HG03066 (cell line): Measurements from ENCODE around the gene MED23.
A peak's percentile ranks its signal among the peaks of the same experiment; 100 is the strongest.
"Not testable (repeated sequence)": the region's sequence is repeated elsewhere in the genome, so short reads cannot be mapped to it uniquely, and the experiment has no call there.

ENCODE experiments used
- ATAC-seq: cut with Tn5 transposase; IDR thresholded peaks from one replicate; pipeline ENCODE4 v1.9.1; 2021; ENCODE audit warnings: low read depth; ENCODE audit not compliant: unreplicated experiment

MED23 gene

DNA sequence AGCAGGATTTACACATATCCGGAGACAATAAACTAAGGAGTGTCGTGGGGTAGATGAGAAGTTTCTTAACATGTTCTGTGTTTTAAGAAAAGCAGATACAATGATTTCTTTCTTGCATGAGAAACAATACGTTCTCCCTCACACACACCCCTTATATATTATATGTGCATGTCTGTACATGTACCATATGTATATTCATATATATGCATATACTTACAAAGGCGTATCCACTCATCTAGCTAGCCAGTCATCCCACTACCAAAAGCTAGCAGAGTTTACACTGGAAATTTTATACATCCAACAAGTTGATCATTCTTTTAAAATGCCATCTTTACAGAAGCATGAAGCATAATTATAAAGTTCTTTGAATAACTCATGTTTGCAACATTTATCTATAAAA lies 40.1 kb downstream of the MED23 start:
- ATAC-seq: no peak

- no peak for ATAC-seq
Observed at GRCh38 chr6:131586543-131586942, 41.5 kb downstream of the MED23 start.

DNA sequence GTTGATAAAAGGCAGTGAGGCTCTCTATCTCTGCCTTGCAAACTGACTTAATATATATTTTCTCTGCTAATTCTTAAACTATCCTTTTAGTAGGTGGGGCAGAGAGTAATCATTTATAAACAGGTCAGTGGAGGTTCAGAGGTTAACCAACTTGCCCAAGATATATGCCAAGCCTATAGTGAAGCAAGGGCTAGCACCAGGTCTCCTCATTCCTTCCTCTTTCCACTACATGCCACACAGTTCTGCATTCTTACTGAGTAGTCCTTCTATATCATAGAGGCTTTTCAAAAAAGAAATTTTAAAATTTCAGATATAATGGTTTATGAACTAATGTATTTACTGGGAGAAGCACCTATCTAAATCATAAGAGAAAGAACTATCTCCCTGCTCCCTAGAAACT lies 46.5 kb downstream of the MED23 start:
- ATAC-seq: no peak

- no peak for ATAC-seq
Observed at GRCh38 chr6:131575834-131576478, 52.1 kb downstream of the MED23 start.

DNA sequence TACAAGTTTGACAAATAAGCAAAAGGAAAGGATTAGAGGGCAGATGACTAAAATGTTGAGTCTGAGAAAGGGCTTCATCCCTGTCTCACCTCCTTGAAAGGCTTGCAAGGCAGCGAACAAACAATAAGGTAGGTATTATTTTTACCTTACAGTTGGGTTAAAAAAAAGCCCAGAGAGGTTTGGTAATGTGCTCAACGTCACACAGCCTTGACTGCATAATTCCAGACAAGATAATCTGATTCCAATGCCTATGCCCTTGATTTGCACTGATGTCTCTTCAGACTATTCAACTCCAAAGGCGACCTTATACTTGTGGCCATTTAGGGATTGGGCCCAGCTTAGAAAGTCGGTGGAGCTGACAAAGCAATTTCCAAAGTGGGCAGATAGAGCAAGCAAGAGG lies 53.4 kb downstream of the MED23 start:
- no peak for ATAC-seq

DNA sequence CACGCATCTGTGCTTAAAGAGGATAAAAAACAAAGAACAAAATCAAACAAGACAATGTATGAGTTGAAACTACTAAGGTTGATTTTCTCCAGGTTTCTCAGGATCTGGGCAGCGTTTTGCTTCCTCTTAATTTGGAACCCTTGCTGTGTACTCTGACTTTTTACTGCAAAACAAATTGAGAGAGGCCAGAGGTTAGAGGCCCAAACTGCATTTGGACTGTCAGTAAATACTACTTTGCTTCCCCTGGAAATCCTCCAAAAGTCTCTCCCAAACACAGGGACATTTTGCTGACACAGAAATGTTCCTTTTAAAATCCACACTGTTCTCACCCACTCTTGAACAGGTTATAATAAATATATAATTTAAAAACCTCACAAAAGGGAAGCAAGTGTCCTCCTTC lies 53.9 kb downstream of the MED23 start:
- no peak for ATAC-seq

GRCh38 chr6:131572686-131573415 lies 55.2 kb downstream of the MED23 start, which contains the start of gene ARG1:
TSS of gene ARG1 (plus strand) at chr6:131573226. CDS start at chr6:131573283, 57 bp downstream.
- no peak for ATAC-seq

DNA sequence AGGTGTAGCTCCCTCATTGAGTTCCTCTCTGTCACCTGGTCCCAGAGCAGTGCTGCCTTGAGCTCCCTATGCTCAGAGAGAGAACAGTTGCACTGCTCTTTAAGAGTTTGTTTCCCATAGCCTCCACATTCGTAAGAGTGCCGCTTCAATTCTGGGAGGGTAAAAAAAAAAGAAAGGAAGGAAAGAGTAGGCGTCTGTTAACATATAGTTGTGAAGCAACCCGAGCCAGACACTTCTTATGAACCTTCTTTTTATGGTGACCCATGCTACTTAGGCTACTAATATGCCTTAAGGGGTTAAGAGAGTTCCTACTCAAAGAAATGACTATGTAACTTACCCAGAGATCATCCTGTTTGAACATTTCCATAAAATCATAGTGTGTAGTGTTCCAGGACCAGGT lies 59.3 kb downstream of the MED23 start:
- no peak for ATAC-seq

DNA sequence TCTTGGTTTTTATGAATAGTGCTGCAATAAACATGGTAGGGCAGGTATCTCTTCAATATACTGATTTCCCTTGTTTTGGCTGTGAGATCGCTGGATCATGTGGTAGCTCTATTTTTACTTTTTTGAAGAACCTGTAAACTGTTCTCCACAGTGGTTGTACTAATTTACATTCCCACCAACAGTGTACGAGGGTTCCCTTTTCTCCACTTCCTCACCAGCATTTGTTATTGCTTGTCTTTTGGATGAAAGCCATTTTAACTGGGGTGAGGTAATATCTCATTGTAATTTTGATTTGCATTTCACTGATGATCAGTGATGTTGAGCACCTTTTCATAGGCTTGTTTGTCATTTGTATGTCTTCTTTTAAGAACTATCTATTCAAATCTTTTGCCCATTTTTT lies 63.0 kb downstream of the MED23 start:
- ATAC-seq: no peak

GRCh38 chr6:131561925-131562707 lies 65.9 kb downstream of the MED23 start:
- no peak for ATAC-seq

- no peak for ATAC-seq
Observed at GRCh38 chr6:131558922-131559321, 69.1 kb downstream of the MED23 start.

- no peak for ATAC-seq
Observed at GRCh38 chr6:131555992-131556391, 72.0 kb downstream of the MED23 start.

- ATAC-seq: no peak
Observed at GRCh38 chr6:131552572-131552971, 75.5 kb downstream of the MED23 start.

GRCh38 chr6:131551902-131552301 lies 76.1 kb downstream of the MED23 start:
- no peak for ATAC-seq

- no peak for ATAC-seq
Observed at GRCh38 chr6:131549811-131550210, 78.2 kb downstream of the MED23 start.

- no peak for ATAC-seq
Observed at GRCh38 chr6:131548441-131548840, 79.6 kb downstream of the MED23 start.

DNA sequence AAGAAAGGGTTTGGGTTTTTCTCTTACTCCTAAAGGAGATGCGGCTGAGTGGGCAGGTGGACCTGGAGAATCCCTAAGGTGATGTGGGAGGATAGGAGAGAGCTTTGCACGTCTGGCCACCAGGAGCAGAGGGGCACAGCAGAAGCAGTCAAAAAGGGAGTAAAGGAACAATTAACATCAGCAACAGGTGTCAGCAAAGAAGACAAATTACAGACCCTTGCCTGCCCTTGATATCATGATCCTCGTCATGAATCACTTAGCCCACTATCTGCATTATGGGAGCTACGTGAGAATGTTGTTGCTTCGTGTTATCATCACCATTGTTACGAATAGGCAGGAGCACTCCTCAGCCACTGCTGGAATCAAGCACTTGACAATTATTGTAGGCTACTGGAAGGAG lies 80.6 kb downstream of the MED23 start:
- ATAC-seq: no peak

- no peak for ATAC-seq
Observed at GRCh38 chr6:131545317-131545716, 82.7 kb downstream of the MED23 start.

DNA sequence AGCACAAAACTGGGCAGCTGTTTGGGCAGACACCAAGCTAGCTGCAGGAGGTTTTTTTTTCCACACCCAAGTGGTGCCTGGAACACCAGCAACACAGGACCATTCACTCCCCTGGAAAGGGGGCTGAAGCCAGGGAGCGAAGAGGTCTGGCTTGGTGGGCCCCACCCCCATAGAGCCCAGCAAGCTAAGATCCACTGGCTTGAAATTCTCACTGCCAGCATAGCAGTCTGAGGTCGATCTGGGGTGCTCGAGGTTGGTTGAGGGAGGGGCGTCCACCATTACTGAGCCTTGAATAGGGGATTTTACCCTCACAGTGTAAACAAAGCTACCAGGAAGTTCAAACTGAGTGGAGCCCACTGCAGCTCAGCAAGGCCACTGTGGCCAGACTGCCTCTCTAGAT lies 89.4 kb downstream of the MED23 start:
- ATAC-seq: not testable (repeated sequence)

DNA sequence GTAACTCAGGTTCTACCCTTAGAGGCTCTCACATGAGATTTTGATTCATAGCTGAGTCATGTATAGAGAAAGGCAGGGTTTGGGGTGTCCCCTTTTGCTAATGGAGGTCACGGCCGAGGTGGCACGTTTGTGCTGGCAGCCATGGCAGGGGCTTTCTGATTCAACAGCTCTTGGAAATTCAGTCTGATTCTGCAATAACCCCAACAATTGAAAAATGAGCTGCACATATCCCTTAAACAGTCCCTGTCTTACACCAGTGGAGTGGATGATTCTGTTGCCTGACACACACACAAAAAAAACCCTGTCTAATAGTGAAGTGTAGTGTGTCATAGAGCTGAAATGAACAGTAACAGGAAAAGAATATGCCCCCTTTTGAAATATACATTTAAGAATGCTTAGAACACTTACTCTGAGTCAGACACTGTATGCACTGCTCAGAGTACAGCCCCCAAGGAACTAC lies 95.4 kb downstream of the MED23 start:
- ATAC-seq: peak; percentile 71

- ATAC-seq: not testable (repeated sequence)
Observed at GRCh38 chr6:131531681-131532080, 96.4 kb downstream of the MED23 start.
